ENCODE results near the gene DCAF10.
"Not testable (repeated sequence)": the region's sequence is repeated elsewhere in the genome, so short reads cannot be mapped to it uniquely, and the experiment has no call there.

Gene DCAF10

DNA sequence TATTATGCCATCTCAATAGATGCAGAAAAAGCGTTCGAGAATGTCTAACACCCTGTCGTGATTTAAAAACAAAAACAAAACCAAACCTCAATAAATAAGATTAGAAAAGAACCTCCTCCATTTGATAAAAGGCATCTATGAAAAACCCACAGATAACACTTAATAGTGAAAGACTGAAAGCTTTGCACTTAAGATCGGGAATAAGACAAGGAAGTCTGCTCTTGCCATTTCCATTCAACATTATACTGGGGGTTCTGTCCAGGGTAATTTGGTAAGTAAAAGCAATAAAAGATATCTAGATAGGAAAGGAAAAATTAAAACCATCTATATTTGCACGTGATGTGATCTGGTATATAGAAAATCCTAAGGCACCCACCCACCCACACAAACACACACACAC, 8.5 kb upstream of the DCAF10 start:
- no peak for DNase-seq

DNA sequence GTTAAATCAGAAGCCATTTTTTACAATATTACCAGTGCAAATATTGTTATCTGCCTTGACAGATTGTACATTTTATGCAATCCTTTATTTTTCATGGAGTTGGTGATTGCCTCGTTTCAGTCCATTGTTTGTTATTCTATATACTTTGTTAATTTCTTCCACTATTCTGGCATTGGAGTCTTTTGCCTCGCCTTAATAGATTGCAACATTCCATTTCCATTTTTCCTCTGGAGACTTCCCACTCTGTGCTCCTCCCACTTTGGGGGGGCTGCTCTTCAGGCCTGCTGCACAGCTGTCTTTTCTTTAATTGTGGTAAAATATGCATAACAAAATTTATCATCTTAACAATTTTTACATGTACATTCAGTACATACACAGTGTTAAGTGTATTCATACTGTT, 4.4 kb upstream of the DCAF10 start:
- no peak for DNase-seq

DNA sequence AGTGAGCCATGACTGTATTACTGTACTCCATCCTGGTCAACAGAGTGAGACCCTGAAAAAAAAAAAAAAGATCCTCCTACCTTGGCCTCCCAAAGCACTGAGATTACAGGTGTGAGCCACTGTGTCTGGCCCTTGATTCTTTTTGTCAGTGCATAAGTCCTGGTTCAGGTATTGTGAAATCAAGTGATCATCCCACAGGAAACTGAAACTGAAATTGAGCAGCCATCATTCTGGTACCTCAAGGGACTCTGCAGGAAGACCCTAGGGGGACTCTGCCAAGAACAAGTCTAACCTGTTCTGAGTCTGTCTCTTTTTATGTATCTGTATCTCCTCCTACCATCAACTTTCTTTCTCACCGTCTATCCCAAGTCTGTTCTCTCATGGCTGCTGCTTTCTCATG, 1.9 kb upstream of the DCAF10 start:
- no peak for DNase-seq

DNA sequence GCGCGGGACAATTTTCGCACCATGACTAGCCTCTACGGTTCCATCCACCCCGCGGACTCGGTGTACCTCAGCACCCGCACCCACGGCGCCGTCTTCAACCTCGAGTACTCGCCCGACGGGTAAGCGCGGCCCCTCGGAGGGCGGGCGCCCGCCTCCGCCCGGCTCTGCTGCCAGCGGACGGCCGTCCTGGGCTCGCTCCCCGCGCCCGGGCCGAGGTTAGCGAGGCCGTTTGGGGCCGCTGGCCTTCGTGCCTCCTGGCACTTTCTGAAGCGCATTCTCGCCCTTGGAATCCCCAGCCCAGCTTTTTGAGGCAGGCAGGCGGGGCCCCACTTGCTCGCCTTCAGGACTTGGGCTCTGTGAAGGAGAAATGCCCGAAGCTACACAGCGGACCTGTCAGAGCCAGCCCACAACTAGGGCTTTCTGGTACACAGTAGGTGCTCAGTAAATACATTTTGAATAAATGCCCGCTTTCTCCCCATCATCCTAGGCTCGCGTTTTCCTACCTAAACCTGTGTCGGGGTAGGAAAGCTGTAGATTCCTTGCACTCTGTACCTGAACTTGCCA, 772 bp downstream of the DCAF10 start:
- peak; percentile 48 for DNase-seq

DNA sequence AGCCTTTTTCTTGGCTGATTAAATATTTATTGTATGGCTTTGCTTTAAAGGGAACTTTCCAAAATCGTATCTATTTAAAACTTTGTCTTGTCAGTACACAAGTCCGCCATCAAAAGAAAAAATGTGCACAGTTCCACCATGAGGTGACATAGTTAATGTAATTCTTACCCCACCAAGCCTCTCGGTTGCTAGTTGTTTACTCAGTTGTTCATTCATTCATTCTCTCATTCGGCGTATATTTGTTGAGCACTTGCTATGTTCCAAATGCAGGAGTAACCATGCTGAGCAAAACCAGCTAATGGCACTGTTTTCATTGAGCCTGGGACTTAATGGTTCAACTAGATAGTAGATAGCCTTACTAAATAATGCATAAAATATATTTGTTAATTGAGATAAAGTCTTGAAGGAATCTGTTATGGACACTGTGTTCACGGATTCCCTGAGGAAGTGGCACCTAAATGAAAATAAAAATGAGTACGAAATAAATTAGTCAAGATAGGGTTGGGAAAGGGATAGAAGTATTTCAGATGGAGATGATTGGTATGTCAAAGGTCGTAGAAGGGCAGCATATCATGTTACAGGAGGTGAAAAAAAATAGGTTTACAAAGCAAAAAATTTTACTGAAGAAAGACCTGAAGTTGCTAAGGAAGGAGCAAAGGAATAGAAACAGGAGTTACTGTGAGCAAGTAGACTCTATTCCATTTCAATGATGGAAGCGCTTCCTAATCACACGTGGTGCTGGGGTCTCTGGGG, 1.5 kb downstream of the DCAF10 start:
- no peak for DNase-seq

DNA sequence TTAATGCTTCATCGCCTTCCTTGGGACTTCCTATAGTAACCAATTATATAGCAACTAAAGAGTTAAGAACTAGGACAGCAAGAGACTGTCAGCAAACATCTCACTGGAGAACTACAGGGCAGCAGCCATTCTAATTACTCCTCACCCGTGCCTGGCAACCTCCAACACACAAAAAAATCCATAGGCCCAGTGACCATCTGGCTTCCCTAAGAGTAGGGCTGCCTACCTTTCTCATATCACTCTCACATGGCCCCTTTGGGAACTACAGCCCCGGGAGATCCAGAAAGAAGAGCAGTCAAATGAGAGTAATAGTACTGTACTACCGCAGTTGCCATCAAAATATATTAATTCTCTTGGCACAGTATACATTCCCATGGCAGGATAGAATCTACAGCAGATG, 5.7 kb downstream of the DCAF10 start:
- DNase-seq: no peak

DNA sequence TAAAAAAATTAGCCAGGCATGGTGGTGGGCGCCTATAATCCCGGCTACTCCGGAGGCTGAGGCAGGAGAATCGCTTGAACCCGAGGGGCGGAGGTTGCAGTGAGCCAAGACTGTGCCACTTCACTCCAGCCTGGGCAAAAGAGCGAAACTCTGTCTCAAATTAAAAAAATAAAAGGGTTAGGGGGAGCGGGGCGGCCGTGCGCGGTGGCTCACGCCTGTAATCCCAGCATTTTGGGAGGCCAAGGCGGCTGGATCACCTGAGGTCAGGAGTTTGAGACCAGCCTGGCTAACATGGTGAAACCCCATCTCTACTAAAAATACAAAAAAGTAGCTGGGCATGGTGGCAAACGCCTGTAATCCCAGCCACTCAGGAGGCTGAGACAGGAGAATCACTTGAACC, 9.1 kb downstream of the DCAF10 start:
- DNase-seq: not testable (repeated sequence)

DNA sequence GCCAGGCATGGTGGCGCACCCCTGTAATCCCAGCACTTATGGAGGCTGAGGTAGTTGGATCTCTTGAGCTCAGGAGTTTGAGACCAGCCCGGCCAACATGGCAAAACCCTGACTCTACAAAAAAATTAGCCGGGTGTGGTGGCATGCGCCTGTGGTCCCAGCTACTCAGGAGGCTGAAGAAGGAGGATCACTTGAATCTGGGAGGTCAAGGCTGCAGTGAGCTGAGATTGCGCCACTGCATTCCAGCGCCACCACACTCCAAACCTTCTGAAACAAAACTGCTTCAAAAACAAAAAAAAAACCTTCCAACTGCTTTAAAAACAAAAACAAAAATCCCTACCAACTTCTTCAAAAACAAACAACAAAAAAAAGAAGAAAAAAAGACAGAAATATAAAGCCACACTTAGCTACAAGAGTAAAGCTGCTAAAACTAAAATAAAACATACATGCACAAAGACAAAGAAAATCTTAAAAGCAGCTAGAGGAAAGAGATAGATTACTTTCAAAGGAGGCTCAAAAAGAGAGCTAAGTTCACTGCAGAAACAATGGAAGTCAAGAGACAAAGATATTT, 11.4 kb downstream of the DCAF10 start:
- DNase-seq: no peak

DNA sequence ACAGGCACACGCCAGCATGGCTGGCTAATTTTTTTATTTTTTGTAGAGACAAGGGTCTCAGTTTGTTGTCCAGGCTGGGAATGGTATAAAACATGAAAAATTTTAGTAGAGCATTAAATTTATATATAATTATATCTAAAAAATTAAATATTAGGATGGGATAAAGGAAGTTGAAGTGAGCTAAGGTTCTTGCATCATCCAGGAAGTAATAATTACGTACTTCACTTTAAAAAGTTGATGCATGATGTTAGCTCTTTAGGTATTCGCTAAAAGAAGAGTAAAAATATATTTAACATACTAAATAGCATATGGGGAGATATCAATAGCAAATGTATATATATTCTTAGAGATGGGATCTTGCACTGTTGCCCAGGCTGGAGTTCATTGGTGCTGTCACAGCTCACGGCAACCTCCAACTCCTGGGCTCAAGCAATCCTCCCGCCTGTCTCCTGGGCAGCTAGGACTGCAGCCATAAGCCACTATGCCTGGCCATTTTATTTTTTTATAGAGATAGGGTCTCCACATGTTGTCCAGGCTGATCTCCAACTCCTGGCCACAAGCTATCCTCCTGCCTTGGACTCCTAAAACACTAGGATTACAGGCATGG, 12.3 kb downstream of the DCAF10 start:
- no peak for DNase-seq

DNA sequence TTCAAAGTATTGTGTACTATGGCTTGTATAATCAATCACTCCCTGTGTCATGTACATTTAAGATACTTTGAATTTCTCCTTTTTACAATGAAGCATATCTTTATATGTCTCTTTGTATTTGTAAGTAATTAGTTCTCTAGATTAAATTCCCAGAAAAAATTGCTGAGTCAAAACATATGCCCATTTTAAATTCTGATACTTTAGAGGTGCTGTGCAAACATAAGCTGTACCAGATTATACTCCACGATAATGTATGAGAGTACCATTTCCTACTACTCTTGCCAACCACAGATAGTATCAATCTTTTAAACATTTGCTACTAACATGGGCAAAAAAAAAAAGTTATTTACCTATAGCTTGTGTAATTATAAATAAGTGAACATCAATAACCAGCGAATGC, 18.3 kb downstream of the DCAF10 start:
- DNase-seq: no peak

DNA sequence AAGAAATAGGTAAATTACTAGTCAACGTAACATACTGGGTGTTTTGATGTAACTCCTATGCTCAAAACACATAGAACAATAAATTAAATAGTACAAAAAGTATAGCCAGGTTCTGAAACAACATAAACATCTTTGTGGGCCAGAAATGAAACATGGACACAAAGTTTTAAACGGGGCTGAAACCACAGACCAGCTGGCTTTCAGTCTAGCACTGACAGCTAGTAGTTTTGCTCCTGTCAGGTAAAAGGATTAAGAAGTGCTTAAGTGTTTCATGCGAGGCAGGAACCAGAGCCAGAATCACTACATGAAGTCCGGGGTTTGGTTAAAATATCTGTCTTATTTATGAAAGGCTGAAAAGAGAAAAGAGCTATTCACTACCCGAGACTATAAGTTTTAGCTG, 19.5 kb downstream of the DCAF10 start:
- no peak for DNase-seq

DNA sequence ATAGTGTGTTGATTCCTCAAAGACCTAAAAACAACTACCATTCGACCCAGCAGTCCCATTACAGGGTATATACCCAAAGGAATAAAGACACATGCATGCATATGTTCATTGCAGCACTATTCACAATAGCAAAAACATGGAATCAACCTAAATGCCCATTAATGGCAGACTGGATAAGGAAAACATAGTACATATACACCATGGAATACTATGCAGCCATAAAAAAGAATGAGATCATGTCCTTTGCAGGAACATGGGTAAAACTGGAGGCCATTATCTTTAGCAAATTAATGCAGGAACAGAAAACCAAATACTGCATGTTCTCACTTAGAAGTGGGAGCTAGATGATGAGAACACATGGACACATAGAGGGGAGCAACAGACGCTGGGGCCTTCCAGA, 24.6 kb downstream of the DCAF10 start:
- not testable (repeated sequence) for DNase-seq

DNA sequence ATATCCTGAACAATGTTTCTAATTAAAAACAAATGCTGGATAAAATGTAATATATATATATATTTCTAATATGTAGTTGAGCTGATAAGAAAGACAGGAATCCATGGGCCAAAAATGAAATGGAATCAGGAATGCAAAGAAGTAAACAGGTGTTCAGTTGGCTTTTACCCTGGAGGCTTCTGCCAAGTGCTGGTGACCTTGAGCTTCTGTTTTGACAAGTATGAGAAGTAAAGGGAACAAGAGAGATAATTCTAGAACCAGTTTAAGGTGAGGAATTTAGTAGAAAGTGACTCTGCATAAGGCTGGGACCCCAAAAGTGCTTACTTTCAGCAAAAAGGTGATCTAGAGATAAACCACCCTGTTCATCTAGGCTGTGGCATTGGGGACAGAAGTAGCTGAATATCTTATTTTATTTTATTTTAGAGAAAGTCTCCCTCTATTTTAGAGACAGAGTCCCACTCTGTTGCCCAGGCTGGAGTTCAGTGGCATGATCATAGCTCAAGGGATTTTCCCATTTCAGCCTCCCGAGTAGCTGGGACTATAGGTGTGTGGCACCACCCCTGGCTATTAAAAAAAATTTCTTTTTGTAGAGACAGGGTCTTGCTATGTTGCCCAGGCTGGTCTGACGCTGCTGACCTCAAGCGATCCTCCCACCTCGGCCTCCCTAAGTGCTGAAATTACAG, 27.0 kb downstream of the DCAF10 start:
- no peak for DNase-seq

DNA sequence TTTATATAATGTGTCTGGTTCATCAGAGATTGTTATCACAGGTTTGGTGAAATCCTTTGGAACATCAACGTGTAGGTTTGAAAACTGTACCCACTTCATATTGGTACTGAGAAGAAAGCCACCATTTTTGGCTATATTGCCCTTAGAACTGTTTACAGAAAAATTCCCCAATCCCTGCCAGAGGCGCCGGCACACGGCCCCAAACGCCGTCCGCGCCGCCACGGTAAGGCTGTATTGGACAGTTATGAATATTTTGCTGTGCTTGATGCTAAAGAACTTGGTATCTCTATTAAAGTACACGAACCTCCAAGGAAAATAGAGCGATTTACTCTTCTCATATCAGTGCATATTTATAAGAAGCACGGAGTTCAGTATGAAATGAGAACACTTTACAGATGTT, 35.2 kb downstream of the DCAF10 start:
- no peak for DNase-seq

DNA sequence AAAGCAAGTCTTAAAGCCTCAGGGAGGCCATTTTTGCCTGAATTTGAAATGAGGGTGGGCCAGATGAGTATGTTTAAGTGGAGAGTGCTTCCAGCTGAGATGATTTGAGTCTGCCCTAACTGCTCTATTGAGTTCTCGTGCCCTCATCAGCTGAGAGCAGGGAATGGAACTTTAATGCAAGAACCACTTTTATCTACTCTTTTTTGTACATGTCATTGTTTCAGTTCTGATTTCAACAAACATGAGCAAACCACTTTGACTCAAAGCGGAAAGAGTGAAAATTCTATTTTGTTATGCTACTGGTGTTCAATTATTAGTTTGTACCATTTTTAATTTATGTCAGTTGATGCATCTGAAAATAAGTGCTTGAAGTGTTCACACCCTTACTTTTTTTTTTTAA, 35.8 kb downstream of the DCAF10 start:
- DNase-seq: peak; percentile 19

DNA sequence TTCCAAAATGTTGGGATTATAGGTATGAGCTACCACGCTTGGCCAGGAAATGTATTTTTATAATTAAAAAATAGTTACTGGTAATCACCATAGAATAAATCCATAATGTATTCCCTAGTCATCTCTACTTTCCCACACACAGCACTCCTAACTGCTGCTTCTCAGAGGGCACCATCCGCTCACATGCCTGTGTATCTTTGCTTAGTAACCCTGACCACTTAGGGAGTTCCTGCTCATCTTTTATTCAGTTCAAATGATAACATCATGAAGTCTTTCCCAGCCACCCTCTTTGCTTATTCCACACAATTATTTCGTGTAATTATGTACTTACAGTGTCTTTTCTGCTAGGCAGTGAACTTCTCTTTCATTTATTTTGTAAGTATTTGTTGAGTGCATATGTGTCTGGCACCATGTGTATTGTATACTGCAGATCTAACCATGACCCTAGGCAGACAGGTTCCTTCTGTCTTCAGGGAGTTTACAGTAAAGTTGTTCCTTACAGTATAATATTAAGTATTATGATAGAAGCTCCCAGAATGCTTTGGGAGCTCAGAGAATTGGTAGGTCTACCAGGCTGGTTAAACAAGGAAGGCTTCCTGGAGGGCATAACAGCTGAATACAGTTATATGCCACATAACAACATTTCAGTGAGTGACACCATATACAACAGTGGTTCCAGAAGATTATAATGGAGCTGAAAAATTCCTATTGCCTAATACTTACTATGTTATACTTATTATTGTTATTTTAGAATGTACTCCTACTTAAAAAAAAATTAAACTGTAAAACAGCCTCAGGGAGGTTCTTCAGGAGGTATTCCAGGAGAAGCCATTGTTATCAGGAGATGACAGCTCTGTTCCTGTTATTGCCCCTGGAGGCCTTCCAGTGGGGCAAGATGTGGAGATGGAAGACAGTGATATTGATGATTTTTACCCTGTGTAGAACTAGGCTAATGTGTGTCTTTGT, 39.2 kb downstream of the DCAF10 start:
- no peak for DNase-seq

DNA sequence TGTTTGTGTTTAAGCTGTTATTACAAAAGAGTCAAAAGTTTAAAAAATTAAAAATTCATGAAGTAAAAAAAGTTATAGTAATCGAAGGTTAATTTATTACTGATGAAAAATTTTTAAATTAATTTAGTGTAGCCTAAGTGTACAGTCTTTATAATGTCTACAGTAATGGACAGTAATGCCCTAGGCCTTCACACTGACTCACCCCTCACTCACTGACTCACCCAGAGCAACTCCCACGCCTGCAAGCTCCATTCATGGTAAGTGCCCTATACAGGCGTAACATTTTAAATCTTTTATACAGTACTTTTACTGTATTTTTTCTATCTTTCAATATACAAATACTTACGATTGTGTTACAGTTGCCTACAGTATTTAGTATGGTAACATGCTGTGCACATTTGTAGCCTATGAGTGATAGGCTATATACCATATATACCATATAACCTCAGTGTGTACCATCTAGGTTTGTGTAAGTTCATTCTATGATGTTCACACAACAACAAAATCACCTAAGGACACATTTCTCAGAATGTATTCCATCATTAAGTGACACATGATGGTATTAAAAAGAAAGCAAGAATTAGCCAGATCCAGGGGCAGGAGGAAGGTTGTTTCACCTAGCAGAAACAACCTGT, 40.1 kb downstream of the DCAF10 start:
- no peak for DNase-seq

DNA sequence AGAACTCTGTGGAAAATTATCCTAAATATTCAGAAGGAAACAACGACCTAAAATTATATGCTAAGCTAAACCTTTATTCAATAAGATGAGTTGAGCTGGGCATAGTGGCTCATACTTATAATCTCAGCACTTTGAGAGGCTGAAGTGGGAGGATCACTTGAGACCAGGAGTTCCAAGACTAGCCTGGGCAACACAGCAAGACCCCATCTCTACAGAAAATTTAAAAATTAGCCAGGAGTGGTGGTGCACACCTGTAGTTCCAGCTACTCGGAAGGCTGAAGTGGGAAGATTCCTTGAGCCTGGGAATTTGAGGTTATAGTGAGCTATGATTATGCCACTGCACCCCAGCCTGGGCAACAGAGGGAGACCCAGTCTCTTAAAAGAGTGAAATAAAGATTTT, 51.6 kb downstream of the DCAF10 start:
- DNase-seq: no peak

DNA sequence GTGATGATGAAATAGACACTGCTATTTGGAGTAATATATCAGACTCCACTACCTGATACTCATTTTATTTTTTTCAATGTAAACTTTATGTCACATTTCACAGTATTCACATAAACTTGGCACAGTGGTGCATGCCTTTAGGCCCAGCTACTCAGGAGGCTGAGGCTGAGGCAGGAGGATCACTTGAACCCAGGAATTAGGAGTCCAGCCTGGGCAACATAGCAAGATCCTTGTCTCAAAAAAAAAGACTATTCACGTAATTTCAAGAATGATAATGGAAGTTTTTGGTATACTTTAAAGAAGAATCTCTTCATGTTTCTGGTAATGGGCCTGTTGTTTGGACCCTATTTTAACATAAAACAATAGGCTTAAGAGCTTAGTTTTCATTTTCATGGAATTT, 56.0 kb downstream of the DCAF10 start:
- DNase-seq: no peak

DNA sequence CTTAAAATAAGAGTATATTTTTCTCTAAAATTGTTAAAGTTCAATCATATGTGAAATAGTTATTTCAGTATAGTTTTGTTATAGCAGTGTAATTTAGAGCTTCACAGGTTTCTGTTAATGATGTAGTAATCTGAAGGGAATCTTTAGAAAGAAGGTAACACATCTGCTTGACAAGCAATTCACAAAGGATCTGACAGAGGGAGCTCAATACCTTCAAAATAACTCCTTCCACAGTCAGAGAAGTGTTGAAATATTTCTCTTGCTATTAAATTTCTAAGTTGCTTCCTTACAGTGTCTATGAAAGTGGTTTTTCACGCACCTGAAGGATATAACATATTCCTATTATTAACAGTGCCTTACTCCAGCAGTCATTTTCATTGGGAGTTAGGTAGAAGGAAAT, 58.4 kb downstream of the DCAF10 start:
- DNase-seq: no peak

DNA sequence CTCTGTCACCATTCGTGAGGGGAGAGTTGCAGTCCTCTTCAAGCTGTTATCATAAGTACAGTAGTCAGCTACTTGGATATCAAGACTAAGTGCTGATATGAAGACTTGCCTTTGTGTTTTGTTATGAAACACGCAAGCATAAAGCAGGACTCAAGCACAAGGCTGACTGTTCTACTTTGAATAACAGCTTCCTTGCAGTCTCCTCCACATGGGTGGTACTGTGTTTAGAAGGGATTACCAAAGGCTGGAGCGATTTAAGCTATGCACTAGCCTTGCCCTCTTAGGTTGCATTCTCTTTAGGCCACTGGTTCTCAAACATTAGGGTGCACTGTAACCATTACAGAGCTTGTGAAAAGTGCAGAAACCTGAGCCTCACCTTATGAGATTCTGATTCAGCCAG, 61.9 kb downstream of the DCAF10 start:
- no peak for DNase-seq

Data from activated naive CD4-positive, alpha-beta T cell treated with anti-CD3 and anti-CD28 coated beads, Interleukin-2, amount 50 U/mL, for 16 hours (primary cell).